Astrocyte (in vitro differentiated cells and primary cell): ENCODE results near the gene OR6Q1. TPM values are rescaled to one million over a fixed set of nuclear protein-coding genes. Genes with fewer than 3 reads are reported as not detected.

ENCODE experiments used
- DNase-seq: peaks from one replicate; pipeline ENCODE4 v3.0.0-alpha.2; 2010; ENCODE audit warnings: low read depth
- FAIRE-seq: peaks from 2 replicates; lab custom pipeline; 2011; peaks lifted over from hg19 to GRCh38; lab: Jason Lieb, UNC
- H2AFZ ChIP-seq: 2 replicates; pipeline ENCODE4 v1.6.0; 2012; ENCODE audit warnings: low read depth, low read length, inconsistent platforms
- H3K27ac ChIP-seq: 2 replicates; pipeline ENCODE4 v1.5.1; 2011; ENCODE audit warnings: low read depth, low read length, inconsistent platforms
- H3K27me3 ChIP-seq: 2 replicates; pipeline ENCODE4 v1.6.0; 2011; ENCODE audit warnings: low read length, inconsistent platforms; ENCODE audit not compliant: insufficient read depth
- H3K36me3 ChIP-seq: 2 replicates; pipeline ENCODE4 v1.5.1; 2011; ENCODE audit warnings: low read length, inconsistent platforms; ENCODE audit not compliant: insufficient read depth
- H3K4me1 ChIP-seq: 2 replicates; pipeline ENCODE4 v1.5.1; 2011; ENCODE audit warnings: low read length, inconsistent platforms; ENCODE audit not compliant: insufficient read depth
- H3K4me2 ChIP-seq: 2 replicates; pipeline ENCODE4 v1.6.0; 2012; ENCODE audit warnings: low read length, inconsistent platforms
- H3K4me3 ChIP-seq: 2 replicates; pipeline ENCODE4 v1.5.1; 2011; ENCODE audit warnings: low read depth, mild to moderate bottlenecking, low read length, inconsistent platforms; ENCODE audit not compliant: insufficient read depth
- H3K79me2 ChIP-seq: 2 replicates; pipeline ENCODE4 v1.6.0; 2012; ENCODE audit warnings: mild to moderate bottlenecking, low read length, inconsistent platforms; ENCODE audit not compliant: insufficient read depth
- H3K9ac ChIP-seq: 2 replicates; pipeline ENCODE4 v1.6.0; 2012; ENCODE audit warnings: mild to moderate bottlenecking, low read length, inconsistent platforms
- H3K9me3 ChIP-seq: 2 replicates; pipeline ENCODE4 v1.5.1; 2012; ENCODE audit warnings: low read depth, mild to moderate bottlenecking, low read length, inconsistent platforms; ENCODE audit not compliant: insufficient read depth
- H4K20me1 ChIP-seq: 2 replicates; pipeline ENCODE4 v1.6.0; 2012; ENCODE audit warnings: low read length, inconsistent platforms; ENCODE audit not compliant: insufficient read depth
- H3K27ac Mint-ChIP-seq: one replicate; pipeline ENCODE4 v1.8.0; 2021; ENCODE audit warnings: mild to moderate bottlenecking, mixed read lengths; ENCODE audit not compliant: unreplicated experiment
- H3K27me3 Mint-ChIP-seq: one replicate; pipeline ENCODE4 v1.8.0; 2021; ENCODE audit warnings: low read depth, mixed read lengths; ENCODE audit not compliant: unreplicated experiment
- H3K36me3 Mint-ChIP-seq: one replicate; pipeline ENCODE4 v1.8.0; 2021; ENCODE audit warnings: low read depth, mixed read lengths; ENCODE audit not compliant: unreplicated experiment
- H3K4me1 Mint-ChIP-seq: one replicate; pipeline ENCODE4 v1.8.0; 2021; ENCODE audit warnings: low read depth, mixed read lengths; ENCODE audit not compliant: unreplicated experiment
- H3K4me3 Mint-ChIP-seq: one replicate; pipeline ENCODE4 v1.8.0; 2021; ENCODE audit warnings: mild to moderate bottlenecking, moderate library complexity, mixed read lengths; ENCODE audit not compliant: unreplicated experiment
- H3K9me3 Mint-ChIP-seq: one replicate; pipeline ENCODE4 v1.8.0; 2021; ENCODE audit warnings: mild to moderate bottlenecking, mixed read lengths; ENCODE audit not compliant: unreplicated experiment
- EZH2 ChIP-seq: IDR thresholded peaks from 2 replicates; pipeline ENCODE4 v1.6.1; 2012; ENCODE audit warnings: mild to moderate bottlenecking, low read length, inconsistent platforms; ENCODE audit not compliant: insufficient read depth
- total RNA-seq: library from RNA; stranded (reverse); gene quantifications from 2 replicates; pipeline ENCODE4 v1.2.1, GENCODE V29; 2021
- TF ChIP-seq, protein P1 (sequence below): IDR thresholded peaks from 2 replicates; pipeline ENCODE4 v1.5.1; 2011; ENCODE audit warnings: low read depth, mild to moderate bottlenecking, inconsistent platforms, low read length, moderate library complexity; ENCODE audit not compliant: insufficient read depth

OR6Q1 gene
- total RNA-seq, 1 donor from 2014 or later: not detected

DNA sequence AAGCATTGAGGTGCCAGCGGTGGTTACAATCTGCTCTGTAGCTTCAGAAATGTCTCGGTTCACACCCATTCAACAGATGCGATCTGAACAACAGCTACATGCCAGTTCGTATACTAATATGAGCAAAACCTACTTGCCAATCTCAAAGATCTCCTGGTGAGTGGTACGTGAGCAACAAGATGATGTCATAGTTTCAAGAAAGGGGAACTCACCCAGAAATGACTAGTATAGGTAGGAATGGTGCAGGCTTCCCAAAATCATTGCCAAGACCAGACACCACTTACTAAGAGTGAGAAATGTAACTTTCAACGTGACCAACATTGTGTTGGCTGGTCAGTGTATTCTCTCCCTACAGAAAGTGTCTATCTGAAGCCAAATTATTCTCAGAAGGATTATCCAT lies 31.1 kb downstream of the OR6Q1 start:
- H3K4me3 Mint-ChIP-seq: no peak overlapping the region
- no peak for FAIRE-seq
- H3K27me3 ChIP-seq: no peaks in the 10 kb centered on the region
- peak overlapping the region; percentile 70 for H3K27ac Mint-ChIP-seq
- peak overlapping the region; percentile 13 for H2AFZ ChIP-seq
- peak; percentile 96 for DNase-seq
- H3K9me3 ChIP-seq: no peaks in the 10 kb centered on the region
- peak overlapping the region; percentile 15 for H3K9ac ChIP-seq
- H3K4me2 ChIP-seq: peak overlapping the region; percentile 44
- H3K4me3 ChIP-seq: no peak overlapping the region
- H3K36me3 ChIP-seq: no peaks in the 10 kb centered on the region
- H3K4me1 ChIP-seq: peaks cover 41% of the 10 kb centered on the region
- H3K79me2 ChIP-seq: no peaks in the 10 kb centered on the region
- H3K9me3 Mint-ChIP-seq: no peaks in the 10 kb centered on the region
- H3K27me3 Mint-ChIP-seq: peaks cover 8% of the 10 kb centered on the region
- H4K20me1 ChIP-seq: no peaks in the 10 kb centered on the region
- TF ChIP-seq EZH2: no peak
- TF ChIP-seq, protein P1, sequence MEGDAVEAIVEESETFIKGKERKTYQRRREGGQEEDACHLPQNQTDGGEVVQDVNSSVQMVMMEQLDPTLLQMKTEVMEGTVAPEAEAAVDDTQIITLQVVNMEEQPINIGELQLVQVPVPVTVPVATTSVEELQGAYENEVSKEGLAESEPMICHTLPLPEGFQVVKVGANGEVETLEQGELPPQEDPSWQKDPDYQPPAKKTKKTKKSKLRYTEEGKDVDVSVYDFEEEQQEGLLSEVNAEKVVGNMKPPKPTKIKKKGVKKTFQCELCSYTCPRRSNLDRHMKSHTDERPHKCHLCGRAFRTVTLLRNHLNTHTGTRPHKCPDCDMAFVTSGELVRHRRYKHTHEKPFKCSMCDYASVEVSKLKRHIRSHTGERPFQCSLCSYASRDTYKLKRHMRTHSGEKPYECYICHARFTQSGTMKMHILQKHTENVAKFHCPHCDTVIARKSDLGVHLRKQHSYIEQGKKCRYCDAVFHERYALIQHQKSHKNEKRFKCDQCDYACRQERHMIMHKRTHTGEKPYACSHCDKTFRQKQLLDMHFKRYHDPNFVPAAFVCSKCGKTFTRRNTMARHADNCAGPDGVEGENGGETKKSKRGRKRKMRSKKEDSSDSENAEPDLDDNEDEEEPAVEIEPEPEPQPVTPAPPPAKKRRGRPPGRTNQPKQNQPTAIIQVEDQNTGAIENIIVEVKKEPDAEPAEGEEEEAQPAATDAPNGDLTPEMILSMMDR: no peak
- peak overlapping the region; percentile 72 for H3K27ac ChIP-seq
- H3K36me3 Mint-ChIP-seq: no peaks in the 10 kb centered on the region
- H3K4me1 Mint-ChIP-seq: peaks cover 40% of the 10 kb centered on the region

DNA sequence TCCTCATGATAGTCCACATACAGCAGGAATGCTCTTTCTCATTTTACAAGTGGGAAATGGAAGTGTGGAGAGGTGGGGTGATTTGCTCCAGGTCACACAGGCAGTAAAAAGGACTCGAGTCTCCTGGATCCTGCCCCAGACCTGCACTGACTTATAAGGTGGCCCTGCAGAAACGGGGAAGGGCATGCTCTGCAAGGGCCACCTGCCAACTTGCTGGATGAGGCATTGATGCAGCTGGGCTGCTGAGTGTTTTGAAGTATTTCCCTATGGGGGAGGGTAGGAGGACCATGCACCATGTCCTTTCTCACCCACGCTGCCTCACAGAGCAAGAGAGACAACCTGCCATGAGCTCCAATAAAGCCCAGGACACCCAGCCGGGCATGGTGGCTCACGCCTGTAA lies 36.9 kb downstream of the OR6Q1 start:
- Histone ChIP-seq H3K4me1 (no peaks in the 10 kb centered on the region), H3K4me3 (no peak overlapping the region), H3K79me2 (no peaks in the 10 kb centered on the region), H3K27ac (no peak overlapping the region), H3K36me3 (no peaks in the 10 kb centered on the region), H3K9me3 (no peaks in the 10 kb centered on the region), H3K4me2 (no peak overlapping the region), H4K20me1 (no peaks in the 10 kb centered on the region), H3K27me3 (no peaks in the 10 kb centered on the region), H3K9ac (no peak overlapping the region), H2AFZ (no peak overlapping the region)
- no peaks in the 10 kb centered on the region for H3K36me3 Mint-ChIP-seq
- H3K9me3 Mint-ChIP-seq: no peaks in the 10 kb centered on the region
- H3K27me3 Mint-ChIP-seq: peaks cover 8% of the 10 kb centered on the region
- FAIRE-seq (no peak), DNase-seq (peak; percentile 22)
- H3K4me1 Mint-ChIP-seq: no peaks in the 10 kb centered on the region
- no peak overlapping the region for H3K27ac Mint-ChIP-seq
- no peak for TF ChIP-seq EZH2
- TF ChIP-seq, protein P1: no peak
- no peak overlapping the region for H3K4me3 Mint-ChIP-seq

DNA sequence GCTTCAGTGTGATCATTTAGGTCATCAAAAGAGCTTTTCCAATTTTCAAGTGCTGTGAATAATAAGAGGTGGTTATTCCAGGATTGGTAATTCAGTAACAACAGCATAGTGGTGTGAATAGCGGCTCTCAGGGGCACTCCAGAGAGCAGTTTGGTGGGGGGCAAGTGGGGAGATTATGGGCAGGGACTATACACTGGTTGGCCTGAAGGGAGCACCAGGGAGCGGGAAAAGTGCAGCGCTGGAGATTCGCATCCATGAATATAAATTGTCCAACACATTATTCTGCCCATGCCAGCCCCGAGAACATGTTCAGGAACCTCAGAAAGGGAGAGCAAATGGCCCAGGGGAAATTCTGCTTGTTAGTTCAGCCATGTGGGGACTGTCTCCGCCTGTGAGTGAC lies 37.9 kb downstream of the OR6Q1 start:
- H3K36me3 ChIP-seq: no peaks in the 10 kb centered on the region
- DNase-seq: no peak
- Mint-ChIP-seq H3K27me3 (peaks cover 8% of the 10 kb centered on the region), H3K27ac (no peak overlapping the region), H3K9me3 (peaks cover under 1% of the 10 kb centered on the region), H3K4me1 (no peaks in the 10 kb centered on the region), H3K36me3 (no peaks in the 10 kb centered on the region), H3K4me3 (no peak overlapping the region)
- H3K79me2 ChIP-seq: no peaks in the 10 kb centered on the region
- no peak overlapping the region for H3K9ac ChIP-seq
- H4K20me1 ChIP-seq: no peaks in the 10 kb centered on the region
- no peak for TF ChIP-seq EZH2
- TF ChIP-seq, protein P1: no peak
- no peak overlapping the region for H3K4me3 ChIP-seq
- H3K4me1 ChIP-seq: no peaks in the 10 kb centered on the region
- H2AFZ ChIP-seq: no peak overlapping the region
- H3K9me3 ChIP-seq: no peaks in the 10 kb centered on the region
- H3K27ac ChIP-seq: no peak overlapping the region
- FAIRE-seq: no peak
- no peak overlapping the region for H3K4me2 ChIP-seq
- H3K27me3 ChIP-seq: no peaks in the 10 kb centered on the region
